H9 (cell line): ENCODE measurements around the gene NAPB. TPM values are rescaled to one million over a fixed set of nuclear protein-coding genes. Genes with fewer than 3 reads are reported as not detected.

Experiments used
- DNase-seq: peaks from one replicate; pipeline ENCODE4 v3.0.0-alpha.2; 2017
- H2AFZ ChIP-seq: one replicate; pipeline ENCODE4 v1.6.1; 2013; ENCODE audit warnings: mild to moderate bottlenecking, low read length, control low read depth, moderate library complexity
- H2AK5ac ChIP-seq: 2 replicates; pipeline ENCODE4 v1.6.1; 2013; ENCODE audit warnings: low read length, control low read depth, mixed read lengths; ENCODE audit not compliant: insufficient read length
- H2BK120ac ChIP-seq: one replicate; pipeline ENCODE4 v1.6.1; 2013; ENCODE audit warnings: low read depth, mild to moderate bottlenecking, low read length, control low read depth, inconsistent platforms; ENCODE audit not compliant: poor library complexity, severe bottlenecking
- H2BK12ac ChIP-seq: 2 replicates; pipeline ENCODE4 v1.6.1; 2013; ENCODE audit warnings: low read length, control low read depth, mixed read lengths, low read depth; ENCODE audit not compliant: insufficient read length
- H2BK15ac ChIP-seq: 2 replicates; pipeline ENCODE4 v1.6.1; 2013; ENCODE audit warnings: low read depth, low read length, control low read depth
- H2BK20ac ChIP-seq: one replicate; pipeline ENCODE4 v1.6.1; 2013; ENCODE audit warnings: low read depth, mild to moderate bottlenecking, low read length, control low read depth, inconsistent platforms; ENCODE audit not compliant: poor library complexity, severe bottlenecking
- H2BK5ac ChIP-seq: 2 replicates; pipeline ENCODE4 v1.6.1; 2013; ENCODE audit warnings: low read length, control low read depth, mixed read lengths; ENCODE audit not compliant: insufficient read length
- H3K14ac ChIP-seq: 2 replicates; pipeline ENCODE4 v1.6.1; 2013; ENCODE audit warnings: low read length, control low read depth; ENCODE audit not compliant: insufficient read depth
- H3K18ac ChIP-seq: 2 replicates; pipeline ENCODE4 v1.6.1; 2013; ENCODE audit warnings: low read depth, mild to moderate bottlenecking, mixed read lengths, low read length, control low read depth; ENCODE audit not compliant: insufficient read length
- H3K23ac ChIP-seq: 2 replicates; pipeline ENCODE4 v1.6.1; 2013; ENCODE audit warnings: low read length, control low read depth, mixed read lengths, low read depth; ENCODE audit not compliant: insufficient read length
- H3K23me2 ChIP-seq: 2 replicates; pipeline ENCODE4 v1.6.1; 2013; ENCODE audit warnings: low read depth, mild to moderate bottlenecking, mixed read lengths, low read length, control low read depth; ENCODE audit not compliant: insufficient read length, poor library complexity, severe bottlenecking
- H3K27ac ChIP-seq: 2 replicates; pipeline ENCODE4 v1.5.1; 2013; ENCODE audit warnings: low read length, control low read depth, mixed read lengths, low read depth; ENCODE audit not compliant: insufficient read length
- H3K27me3 ChIP-seq: 2 replicates; pipeline ENCODE4 v1.6.1; 2013; ENCODE audit warnings: low read length, control low read depth, inconsistent platforms; ENCODE audit not compliant: insufficient read depth
- H3K4ac ChIP-seq: 2 replicates; pipeline ENCODE4 v1.6.1; 2013; ENCODE audit warnings: low read depth, mild to moderate bottlenecking, control low read depth, inconsistent platforms, low read length, moderate library complexity
- H3K4me1 ChIP-seq: 2 replicates; pipeline ENCODE4 v1.6.1; 2013; ENCODE audit warnings: low read length, control low read depth, inconsistent platforms; ENCODE audit not compliant: insufficient read depth
- H3K4me2 ChIP-seq: 2 replicates; pipeline ENCODE4 v1.6.1; 2013; ENCODE audit warnings: low read length, control low read depth, mixed read lengths; ENCODE audit not compliant: insufficient read length, insufficient read depth
- H3K56ac ChIP-seq: 2 replicates; pipeline ENCODE4 v1.6.1; 2013; ENCODE audit warnings: low read depth, mild to moderate bottlenecking, mixed read lengths, low read length, control low read depth; ENCODE audit not compliant: insufficient read length
- H3K79me1 ChIP-seq: 2 replicates; pipeline ENCODE4 v1.6.1; 2013; ENCODE audit warnings: low read depth, mild to moderate bottlenecking, moderate library complexity, low read length, control low read depth, inconsistent platforms; ENCODE audit not compliant: insufficient read depth, poor library complexity, severe bottlenecking
- H3K79me2 ChIP-seq: 2 replicates; pipeline ENCODE4 v1.6.1; 2013; ENCODE audit warnings: low read length, control low read depth, inconsistent platforms; ENCODE audit not compliant: insufficient read depth
- H3K9ac ChIP-seq: 2 replicates; pipeline ENCODE4 v1.6.1; 2013; ENCODE audit warnings: low read length, control low read depth, mixed read lengths; ENCODE audit not compliant: insufficient read length; ENCODE audit errors: extremely low read depth
- H3K9me3 ChIP-seq: one replicate; pipeline ENCODE4 v1.6.1; 2013; ENCODE audit warnings: low read depth, low read length, inconsistent platforms; ENCODE audit not compliant: control insufficient read depth
- H3T11ph ChIP-seq: one replicate; pipeline ENCODE4 v1.6.1; 2013; ENCODE audit warnings: mild to moderate bottlenecking, low read length, control low read depth, inconsistent platforms
- H4K20me1 ChIP-seq: one replicate; pipeline ENCODE4 v1.6.1; 2013; ENCODE audit not compliant: control insufficient read depth, insufficient read length, insufficient read depth
- H4K5ac ChIP-seq: 2 replicates; pipeline ENCODE4 v1.6.1; 2013; ENCODE audit warnings: low read depth, mild to moderate bottlenecking, mixed read lengths, low read length, control low read depth; ENCODE audit not compliant: insufficient read length
- H4K8ac ChIP-seq: replicated peaks from 2 replicates; pipeline ENCODE4 v1.6.1; 2013; ENCODE audit warnings: low read length, control low read depth, mixed read lengths, low read depth; ENCODE audit not compliant: insufficient read length
- H4K91ac ChIP-seq: 2 replicates; pipeline ENCODE4 v1.6.1; 2013; ENCODE audit warnings: low read depth, mild to moderate bottlenecking, moderate library complexity, mixed read lengths, low read length, control low read depth; ENCODE audit not compliant: insufficient read length
- H3K27ac Mint-ChIP-seq, 3 experiments: 2 replicates in 2 of 3; 3 replicates in 1 of 3; pipeline ENCODE4 v1.8.0; 2020 to 2021; ENCODE audit warnings: mixed read lengths in 3 of 3, mild to moderate bottlenecking in 1 of 3, moderate library complexity in 1 of 3
- H3K27me3 Mint-ChIP-seq: 2 replicates; pipeline ENCODE4 v1.8.0; 2021; ENCODE audit warnings: low read depth, mild to moderate bottlenecking, moderate library complexity, mixed read lengths
- H3K36me3 Mint-ChIP-seq, 3 experiments: 2 replicates in 2 of 3; 3 replicates in 1 of 3; pipeline ENCODE4 v1.8.0; 2020 to 2021; ENCODE audit warnings: low read depth in 3 of 3, mixed read lengths in 3 of 3; ENCODE audit not compliant: insufficient read depth in 1 of 3
- H3K4me1 Mint-ChIP-seq, 2 experiments: 2 replicates each; pipeline ENCODE4 v1.8.0; 2020; ENCODE audit warnings: mixed read lengths in 2 of 2
- H3K4me3 Mint-ChIP-seq, 2 experiments: 2 replicates in 1 of 2; 3 replicates in 1 of 2; pipeline ENCODE4 v1.8.0; 2020 to 2021; ENCODE audit warnings: mild to moderate bottlenecking in 2 of 2, mixed read lengths in 2 of 2, moderate library complexity in 1 of 2
- H3K9me3 Mint-ChIP-seq, 2 experiments: 2 replicates in 1 of 2; 3 replicates in 1 of 2; pipeline ENCODE4 v1.8.0; 2020; ENCODE audit warnings: mild to moderate bottlenecking in 2 of 2, mixed read lengths in 2 of 2, moderate library complexity in 1 of 2
- WGBS: extraction: QIAGEN DNeasy Blood & Tissue Kit; methylation state at CpG from one replicate; pipeline ENCODE4 v1.1.7; 2013; ENCODE audit warnings: missing lambda C conversion rate, low lambda C conversion rate, mixed read lengths; ENCODE audit not compliant: insufficient read length; ENCODE audit errors: extremely low coverage; 5-methylcytosine and 5-hydroxymethylcytosine counted together
- total RNA-seq: library from RNA; stranded (reverse); gene quantifications from 2 replicates; pipeline ENCODE4 v1.2.1, GENCODE V29; 2021
- TF ChIP-seq, protein P1 (sequence below): fragments of 200-600 bp; sonication (generic); conservative IDR thresholded peaks from 3 replicates; pipeline ENCODE4 v1.8.0; 2021; ENCODE audit warnings: antibody characterized with exemption, mild to moderate bottlenecking

Gene NAPB
- total RNA-seq, 1 experiment from 2014 or later: 10.4 TPM

GRCh38 chr20:23386304-23387117 is 34.8 kb downstream of the NAPB start:
- H3K27ac ChIP-seq: no peak overlapping the region
- H3T11ph ChIP-seq: no peak overlapping the region
- no peak overlapping the region for H2BK15ac ChIP-seq
- H3K27me3 Mint-ChIP-seq: no peaks in the 10 kb centered on the region
- H4K20me1 ChIP-seq: no peaks in the 10 kb centered on the region
- no peak overlapping the region for H3K4me2 ChIP-seq
- DNase-seq: no peak
- peaks cover 8% of the 10 kb centered on the region for H3K79me1 ChIP-seq
- no peaks in the 10 kb centered on the region for H3K9me3 ChIP-seq
- H3K14ac ChIP-seq: no peak overlapping the region
- H3K18ac ChIP-seq: no peak overlapping the region
- H4K8ac ChIP-seq: no peak overlapping the region
- no peaks in the 10 kb centered on the region for H3K27me3 ChIP-seq
- no CpG with 5 or more reads among the region's 6 CpGs for WGBS
- peaks cover 22 to 31% of the 10 kb centered on the region in 2 experiments for H3K4me1 Mint-ChIP-seq
- H3K4me3 Mint-ChIP-seq: no peak overlapping the region
- H3K36me3 Mint-ChIP-seq: peaks cover 39 to 73% (median 48%) of the 10 kb centered on the region in 3 experiments
- H3K23ac ChIP-seq: no peak overlapping the region
- no peak overlapping the region for H2AFZ ChIP-seq
- no peak overlapping the region for H3K27ac Mint-ChIP-seq
- peaks cover 0 to 3% of the 10 kb centered on the region in 2 experiments; a peak in 1 of 5 replicates for H3K9me3 Mint-ChIP-seq
- no peak overlapping the region for H2BK120ac ChIP-seq
- H3K4me1 ChIP-seq: peaks cover 6% of the 10 kb centered on the region; the same call in 1 of the 2 replicates
- H3K56ac ChIP-seq: no peak overlapping the region
- no peak overlapping the region for H4K91ac ChIP-seq
- no peak overlapping the region for H2BK12ac ChIP-seq
- no peak overlapping the region for H3K4ac ChIP-seq
- no peak overlapping the region for H2BK20ac ChIP-seq
- no peak overlapping the region for H3K9ac ChIP-seq
- TF ChIP-seq, protein P1, sequence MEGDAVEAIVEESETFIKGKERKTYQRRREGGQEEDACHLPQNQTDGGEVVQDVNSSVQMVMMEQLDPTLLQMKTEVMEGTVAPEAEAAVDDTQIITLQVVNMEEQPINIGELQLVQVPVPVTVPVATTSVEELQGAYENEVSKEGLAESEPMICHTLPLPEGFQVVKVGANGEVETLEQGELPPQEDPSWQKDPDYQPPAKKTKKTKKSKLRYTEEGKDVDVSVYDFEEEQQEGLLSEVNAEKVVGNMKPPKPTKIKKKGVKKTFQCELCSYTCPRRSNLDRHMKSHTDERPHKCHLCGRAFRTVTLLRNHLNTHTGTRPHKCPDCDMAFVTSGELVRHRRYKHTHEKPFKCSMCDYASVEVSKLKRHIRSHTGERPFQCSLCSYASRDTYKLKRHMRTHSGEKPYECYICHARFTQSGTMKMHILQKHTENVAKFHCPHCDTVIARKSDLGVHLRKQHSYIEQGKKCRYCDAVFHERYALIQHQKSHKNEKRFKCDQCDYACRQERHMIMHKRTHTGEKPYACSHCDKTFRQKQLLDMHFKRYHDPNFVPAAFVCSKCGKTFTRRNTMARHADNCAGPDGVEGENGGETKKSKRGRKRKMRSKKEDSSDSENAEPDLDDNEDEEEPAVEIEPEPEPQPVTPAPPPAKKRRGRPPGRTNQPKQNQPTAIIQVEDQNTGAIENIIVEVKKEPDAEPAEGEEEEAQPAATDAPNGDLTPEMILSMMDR: no peak
- H2BK5ac ChIP-seq: no peak overlapping the region
- H2AK5ac ChIP-seq: no peak overlapping the region
- H3K23me2 ChIP-seq: no peaks in the 10 kb centered on the region
- H4K5ac ChIP-seq: no peak overlapping the region
- no peaks in the 10 kb centered on the region for H3K79me2 ChIP-seq
